GM21528 (cell line): ENCODE results near the gene SAPCD2.
A peak's percentile ranks its signal among the peaks of the same experiment; 100 is the strongest.
"Not testable (repeated sequence)": the region's sequence is repeated elsewhere in the genome, so short reads cannot be mapped to it uniquely, and the experiment has no call there.

Experiments used
- ATAC-seq: cut with Tn5 transposase; IDR thresholded peaks from one replicate; pipeline ENCODE4 v1.9.1; 2021; ENCODE audit warnings: mild to moderate bottlenecking, moderate library complexity; ENCODE audit not compliant: unreplicated experiment, low FRiP score

Gene SAPCD2

DNA sequence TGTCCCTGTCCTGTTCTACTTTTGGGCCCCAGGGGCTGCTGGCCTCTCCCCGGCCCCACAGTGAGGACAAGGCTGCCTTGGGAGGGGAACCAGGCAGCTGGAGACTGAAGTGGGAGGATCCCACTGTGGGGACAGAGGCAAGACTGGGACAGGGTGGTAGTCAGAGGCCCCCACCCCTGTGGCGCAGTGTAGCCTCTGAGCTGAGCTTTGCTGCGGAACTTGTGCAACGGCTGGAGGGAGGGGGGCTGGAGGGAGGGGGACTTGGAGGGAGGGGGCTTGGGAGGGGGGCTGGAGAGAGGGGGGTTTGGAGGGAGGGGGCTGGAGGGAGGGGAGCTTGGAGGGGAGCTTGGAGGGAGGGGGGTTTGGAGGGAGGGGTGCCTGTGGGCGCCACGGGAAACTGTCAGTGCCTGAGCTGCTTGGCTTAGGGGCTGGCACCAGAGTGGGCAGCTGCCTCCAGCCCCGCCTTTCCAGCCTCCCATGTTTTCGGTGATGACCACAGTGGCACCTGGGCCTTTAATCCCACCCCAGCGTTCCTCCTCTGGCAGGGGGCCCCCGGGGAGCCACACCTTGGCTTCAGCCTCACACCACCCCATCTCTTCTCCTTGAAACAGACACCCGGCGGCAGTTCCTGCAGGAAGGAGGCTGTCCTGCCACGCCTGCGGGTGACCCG is 36.2 kb downstream of the SAPCD2 start:
- no peak for ATAC-seq

DNA sequence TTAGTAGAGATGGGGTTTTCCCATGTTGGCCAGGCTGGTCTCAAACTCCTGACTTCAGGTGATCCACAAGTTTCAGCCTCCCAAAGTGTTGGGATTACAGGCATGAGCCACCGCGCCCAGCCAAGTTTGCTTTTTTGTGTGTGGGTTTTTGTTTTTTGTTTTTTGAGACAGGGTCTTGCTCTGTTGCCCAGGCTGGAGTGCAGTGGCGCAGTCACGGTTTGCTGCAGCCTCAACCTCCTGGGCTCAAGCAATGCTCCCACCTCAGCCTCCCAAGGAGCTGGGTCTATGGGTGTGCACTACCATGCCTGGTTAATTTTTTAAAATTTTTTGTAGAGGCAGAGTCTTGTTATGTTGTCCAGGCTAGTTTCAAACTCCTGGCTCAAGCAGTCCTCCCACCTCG is 36.9 kb downstream of the SAPCD2 start:
- not testable (repeated sequence) for ATAC-seq

DNA sequence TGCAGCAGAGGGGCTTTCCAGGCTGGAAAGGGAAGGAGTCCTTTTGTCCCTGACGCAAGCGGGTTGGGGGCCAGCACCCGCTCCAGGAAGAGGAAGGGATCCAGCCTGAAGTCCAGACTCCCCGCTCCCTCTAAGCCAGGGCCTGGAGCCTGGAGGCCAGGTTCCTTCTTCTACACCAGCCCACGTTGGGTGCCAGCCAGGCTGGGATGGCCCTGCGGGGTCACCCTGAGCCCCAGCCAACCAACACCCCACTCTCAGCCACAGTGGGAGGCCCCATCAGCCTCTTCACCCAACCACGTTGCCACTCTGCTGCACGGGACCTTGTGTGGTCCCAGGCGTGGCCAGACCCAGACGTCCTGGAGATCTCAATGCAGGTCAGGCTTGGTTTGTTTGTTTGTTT is 37.5 kb downstream of the SAPCD2 start:
- no peak for ATAC-seq

DNA sequence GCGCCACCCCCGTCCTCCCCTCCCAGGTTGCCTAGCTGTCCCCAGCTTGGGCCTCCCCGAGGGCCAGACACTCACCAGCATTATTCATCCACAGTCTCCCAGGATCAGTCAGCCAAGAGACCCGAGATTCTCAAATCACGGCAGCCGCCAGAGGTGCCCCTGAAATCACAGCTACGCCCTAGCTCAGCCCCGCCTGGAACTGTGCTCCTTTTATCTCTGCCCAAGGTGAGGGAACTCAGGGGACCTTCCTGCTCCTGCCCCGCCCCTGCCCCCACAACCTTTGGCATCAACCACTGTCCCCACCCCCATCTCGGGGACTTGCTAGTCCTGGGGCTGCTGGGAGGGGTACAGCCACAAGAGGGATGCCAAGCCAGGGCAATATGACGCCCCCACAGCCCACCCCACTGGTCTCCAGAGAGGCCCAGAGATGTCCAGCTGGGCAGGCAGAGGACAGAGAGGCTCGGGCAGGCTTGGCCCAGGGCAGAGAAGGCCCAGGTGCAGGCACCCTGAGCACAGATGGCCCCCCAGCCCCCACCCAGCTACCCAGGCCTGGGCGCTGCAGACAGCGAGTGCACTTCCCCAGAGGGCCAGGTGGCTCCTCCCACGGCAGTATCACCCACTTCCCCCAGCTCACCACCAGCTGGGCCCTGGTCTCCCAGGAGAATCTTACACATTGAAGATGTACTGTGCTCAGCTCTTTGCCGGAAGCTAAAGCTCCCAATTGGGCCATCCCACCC is 38.3 kb downstream of the SAPCD2 start, which contains the start of gene FUT7:
FUT7 (minus strand) TSS at position 185 of the 737 bp plus-strand sequence; CDS start at position 88, 97 bp downstream.
- ATAC-seq, result no peak

DNA sequence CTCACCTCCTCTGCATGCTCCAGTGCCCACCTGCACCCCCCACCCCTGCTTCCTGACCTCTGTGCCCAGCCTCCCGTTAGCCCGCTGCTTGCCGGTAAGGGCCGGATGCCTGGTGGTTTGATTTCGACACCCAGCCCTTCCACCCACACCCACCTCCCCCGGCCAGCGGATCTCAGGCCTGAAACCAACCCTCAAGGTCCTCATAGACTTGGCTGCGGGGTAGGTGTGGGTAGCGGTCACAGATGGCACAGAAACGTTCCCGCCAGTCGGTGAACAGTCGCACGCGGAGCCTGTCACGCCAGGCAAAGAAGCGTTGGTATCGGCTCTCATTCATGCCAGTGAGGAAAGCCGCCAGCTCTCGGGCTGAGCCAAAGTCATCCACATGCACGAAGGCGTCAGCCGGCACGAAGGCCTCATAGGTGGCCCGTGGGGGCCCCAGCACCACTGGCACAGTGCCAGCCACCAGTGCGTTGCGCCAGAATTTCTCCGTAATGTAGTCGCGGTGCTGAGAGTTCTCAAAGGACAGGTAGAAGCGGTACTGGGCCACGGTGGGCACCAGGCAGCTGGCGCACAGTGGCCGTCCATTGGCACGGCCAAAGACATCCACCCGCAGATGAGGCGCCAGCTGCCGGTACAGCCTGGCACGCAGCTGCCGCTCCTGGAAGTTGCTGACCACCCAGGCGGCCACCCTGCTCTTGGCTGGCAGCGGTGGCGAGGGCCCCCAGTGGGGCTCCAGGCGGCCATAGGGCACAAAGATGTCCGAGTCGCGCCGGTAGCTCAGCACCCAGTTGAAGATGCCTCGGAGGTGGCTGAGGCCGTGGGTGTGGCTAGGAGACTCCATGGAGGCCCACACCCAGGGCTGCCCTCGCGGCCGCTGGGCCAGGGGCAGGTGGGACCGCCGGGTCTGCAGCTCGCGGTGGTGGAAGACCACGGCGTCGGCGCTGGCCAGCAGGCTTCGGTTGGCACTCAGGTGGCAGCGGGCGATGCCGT is 39.5 kb downstream of the SAPCD2 start:
- ATAC-seq, result no peak

DNA sequence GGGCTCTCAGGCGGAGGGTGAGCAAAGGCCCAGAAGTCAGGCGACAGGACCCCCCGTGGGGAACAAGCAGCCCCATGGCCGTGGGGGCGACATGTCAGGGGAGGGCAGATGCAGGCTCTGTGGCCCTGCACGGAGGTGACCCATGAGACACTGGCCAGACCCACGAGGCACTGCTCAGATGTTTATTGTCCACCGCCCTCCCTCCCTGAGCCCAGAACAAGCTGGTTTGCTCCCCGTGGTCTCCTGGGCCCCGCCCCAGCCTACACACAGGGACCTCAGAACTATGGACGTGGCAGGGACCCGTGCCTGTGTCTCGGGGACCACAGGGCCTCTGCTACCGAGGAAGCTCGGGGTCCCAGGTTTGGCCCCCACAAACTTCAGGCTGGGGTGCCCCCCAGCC is 40.4 kb downstream of the SAPCD2 start:
- ATAC-seq, result no peak

DNA sequence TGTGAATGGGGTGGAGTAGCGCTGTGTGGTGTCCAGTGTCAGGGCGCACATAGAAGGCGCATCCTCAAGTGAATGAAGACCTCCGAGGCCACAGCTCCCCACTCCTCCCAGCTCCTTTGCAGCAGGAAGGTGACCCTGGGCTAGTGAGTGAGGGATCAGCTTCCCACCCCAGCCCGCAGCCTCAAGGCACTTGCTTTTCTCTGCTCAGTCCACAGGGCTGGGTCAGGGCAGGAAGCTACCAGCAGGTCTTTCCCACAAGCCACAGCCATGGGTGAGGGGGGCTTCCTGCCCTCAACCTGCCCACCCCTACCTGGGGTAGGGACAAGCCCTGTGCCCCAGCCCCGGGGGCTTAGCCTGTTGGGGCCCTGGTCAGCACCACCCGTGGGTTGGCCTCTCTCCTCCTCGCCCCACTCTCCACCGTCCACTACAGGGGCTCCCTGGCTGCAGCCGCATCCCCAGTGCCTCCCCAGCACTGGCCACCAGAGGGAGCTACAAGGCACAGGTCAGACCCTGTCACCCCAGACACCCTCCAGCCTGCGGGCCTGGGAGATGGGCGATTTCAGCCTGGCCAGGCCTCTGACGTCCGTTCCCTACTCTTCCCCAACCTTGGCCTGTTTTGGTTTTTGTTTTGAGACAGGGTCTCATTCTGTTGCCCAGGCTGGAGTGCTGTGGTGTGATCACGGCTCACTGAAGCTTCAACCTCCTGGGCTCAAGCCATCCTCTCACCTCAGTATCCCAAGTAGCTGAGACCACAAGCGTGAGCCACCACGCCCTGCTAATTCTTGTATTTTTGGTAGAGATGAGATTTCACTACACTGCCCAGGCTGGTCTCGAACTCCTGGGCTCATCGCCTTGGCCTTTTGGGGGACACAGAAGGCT is 41.1 kb downstream of the SAPCD2 start:
- ATAC-seq, result no peak

DNA sequence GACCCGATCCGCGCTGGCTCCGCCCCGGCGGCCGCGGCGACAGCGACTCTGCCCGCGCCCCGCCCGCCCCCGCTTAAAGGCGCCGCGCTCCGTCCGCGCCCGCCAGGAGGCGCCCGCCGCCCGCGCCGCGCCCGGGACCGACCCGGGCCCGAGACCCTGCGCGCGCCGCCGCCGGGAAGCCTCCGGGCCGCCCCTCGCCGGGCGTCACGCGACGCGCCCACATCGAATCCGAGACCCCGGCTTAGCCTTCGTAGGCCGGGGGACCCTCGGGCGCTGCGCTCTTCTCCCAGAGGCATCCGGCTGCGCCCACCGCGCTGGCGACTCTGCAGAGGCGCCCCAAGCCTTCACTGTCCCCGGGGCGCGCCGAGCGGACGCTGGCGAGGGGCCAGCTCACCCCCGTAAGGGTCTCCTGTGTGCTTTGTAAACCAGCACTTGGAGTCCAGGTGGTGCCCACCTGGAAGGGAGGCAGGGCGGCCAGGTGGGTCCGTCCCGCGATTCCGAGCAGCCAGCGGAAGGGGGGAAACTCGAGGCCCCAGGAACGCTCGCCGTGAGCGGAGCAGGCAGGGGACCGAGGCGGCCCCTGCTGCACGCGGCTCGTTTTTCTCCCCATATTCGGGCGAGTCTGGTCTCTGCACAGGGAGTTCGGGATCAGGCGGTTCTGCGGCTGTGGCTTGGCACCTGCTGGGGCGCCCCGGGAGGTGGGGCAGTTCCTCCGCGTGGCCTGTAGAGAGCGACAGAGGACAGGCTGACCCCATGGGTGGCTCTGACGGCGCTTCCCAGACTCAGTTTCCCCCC is 41.9 kb downstream of the SAPCD2 start:
- ATAC-seq, result peak; percentile 39

DNA sequence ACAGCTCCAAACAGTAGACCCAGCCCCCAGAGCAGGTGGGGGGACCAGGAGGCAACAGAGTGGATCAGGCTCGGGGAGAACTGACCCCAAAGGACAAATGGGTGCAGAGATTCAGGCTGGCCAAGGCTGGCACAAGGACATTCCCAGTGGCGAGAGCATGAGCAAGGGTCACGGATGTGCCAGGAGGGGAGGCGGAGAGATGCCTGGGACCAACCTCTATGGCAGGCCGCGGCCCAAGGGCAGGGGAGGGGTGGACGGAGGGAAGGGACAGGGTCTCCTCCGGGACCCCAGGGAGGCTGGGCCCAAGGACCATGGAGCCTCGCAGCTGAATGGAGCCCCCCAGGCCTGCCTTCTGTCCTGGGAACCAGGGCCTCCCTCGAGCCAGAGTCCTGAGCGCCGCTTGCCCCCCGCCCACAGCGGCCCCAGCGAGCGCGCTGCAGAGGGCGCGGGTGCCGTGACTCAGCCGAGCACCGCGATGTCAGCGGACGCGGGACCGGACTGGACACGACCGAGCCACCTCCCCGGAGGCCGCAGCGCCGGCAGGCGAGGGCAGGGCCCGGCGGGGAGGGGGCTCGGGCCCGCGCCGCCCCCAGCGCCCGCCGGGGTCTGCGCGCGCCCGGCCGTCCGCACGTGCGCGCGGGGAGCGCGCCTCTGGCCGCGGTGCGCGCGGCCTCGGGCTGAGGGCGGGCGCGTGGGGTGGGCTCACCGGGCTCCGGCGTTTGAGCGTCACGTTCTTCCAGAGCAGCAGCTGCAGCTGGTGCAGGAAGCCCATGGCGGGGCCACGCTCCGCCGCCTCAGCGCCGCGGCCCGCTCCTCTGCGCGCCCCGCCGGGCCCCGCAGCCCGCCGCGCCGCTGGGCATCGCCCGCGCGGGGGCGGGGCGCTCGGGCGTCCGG is 42.7 kb downstream of the SAPCD2 start, which contains the start of gene ABCA2:
ABCA2 (minus strand) TSS at position 869 of the 894 bp plus-strand sequence; CDS start at position 772, 97 bp downstream.
- ATAC-seq, result no peak

DNA sequence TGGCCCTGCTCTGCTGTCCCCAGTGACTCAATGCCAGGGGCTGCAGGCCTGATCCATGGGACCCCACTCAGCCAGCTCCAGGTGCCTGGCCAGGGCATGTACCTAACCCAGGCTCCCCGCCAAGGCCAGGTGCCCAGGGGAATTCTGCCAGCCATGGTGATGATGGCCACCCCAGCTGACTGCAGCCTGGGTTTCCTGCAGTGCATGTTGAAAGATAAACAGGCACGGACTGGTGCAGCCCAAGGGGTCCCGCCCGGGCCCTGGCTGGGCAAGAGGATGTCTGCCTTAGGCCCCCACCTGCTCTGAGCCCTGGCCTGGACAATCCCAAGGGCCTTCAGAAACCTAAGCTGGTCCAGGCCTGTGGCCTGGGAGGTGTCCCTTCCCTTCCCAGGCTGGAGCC is 43.5 kb downstream of the SAPCD2 start:
- ATAC-seq, result no peak

DNA sequence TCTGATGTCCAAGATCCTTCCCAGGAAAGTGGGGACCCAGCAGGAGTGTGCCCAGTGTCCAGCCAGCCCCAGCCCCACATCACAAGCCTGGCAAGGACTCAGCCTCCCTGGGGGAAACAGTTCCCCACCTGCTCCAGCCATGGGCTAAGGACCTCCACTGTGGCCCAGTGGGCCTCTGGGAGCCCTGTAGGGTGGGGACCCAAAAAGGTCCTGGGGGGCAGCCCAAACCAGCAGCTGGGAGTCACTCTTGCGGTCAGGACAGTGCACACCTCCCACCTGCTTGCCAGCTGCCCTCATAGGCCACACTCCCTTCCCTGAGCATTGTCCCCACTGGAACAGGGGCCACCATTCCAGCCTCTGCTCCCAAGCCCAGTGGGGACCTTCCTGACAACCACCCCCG is 44.0 kb downstream of the SAPCD2 start:
- no peak for ATAC-seq

DNA sequence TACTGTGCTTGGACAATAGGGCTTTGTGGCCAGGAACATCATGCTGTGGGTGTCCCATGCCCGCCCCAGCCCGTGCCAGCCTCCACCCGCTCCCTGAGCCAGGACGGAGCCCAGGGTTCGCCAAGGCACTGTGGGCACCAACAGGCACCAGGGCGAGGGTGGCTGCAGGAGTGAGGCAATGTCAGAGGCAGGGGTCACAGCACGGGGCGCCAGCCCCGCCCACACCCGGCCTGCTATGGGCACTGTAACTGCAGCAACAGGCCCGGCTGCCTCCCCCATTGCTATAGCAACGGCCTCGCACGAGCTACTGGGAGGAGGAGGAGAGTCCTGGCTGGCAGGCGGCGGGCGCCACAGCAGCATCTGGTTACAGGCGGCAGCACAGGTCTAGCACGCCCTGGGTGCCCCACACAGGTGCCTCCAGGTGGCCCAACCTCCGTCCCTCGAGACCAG is 44.8 kb downstream of the SAPCD2 start:
- ATAC-seq, result no peak

DNA sequence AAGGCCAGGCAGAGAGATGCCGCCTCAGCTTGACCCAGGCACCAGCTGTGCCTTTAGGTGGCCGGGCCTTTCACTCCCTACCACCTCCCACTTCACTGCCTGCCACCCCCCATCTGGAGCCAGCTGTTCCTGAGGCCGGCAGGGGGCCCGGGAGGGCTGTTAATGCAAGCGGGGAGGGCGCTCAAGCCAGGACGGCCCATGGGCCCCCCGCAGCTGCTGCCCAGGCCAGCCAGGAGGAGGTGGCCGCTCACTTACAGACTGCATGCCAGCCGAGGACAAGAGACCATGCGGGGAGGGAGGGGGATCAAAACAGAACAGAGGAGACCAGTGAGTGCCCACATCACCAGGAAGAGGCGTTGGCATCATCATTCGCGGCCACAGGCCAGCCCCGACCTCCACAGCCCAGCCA is 46.8 kb downstream of the SAPCD2 start:
- no peak for ATAC-seq

DNA sequence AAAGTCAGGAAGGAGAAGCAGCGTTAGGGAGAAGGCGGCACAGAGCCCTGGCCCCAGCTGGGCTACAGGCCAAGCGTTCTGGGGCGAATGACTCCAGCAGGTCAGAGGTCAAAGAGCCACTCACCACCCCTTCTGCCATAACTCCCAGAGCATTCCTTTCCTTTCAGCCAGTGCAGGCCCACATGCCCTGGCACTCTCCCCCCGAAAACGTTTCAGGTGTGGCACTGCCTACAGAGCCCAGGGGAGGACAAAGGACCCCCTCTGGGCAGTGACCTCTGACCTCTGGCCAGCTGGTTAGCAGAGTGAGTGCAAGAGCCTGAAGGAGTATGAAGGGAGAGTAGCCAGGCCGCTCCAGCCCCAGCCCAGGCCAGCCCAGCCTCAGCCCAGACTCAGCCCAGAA is 47.2 kb downstream of the SAPCD2 start:
- no peak for ATAC-seq

DNA sequence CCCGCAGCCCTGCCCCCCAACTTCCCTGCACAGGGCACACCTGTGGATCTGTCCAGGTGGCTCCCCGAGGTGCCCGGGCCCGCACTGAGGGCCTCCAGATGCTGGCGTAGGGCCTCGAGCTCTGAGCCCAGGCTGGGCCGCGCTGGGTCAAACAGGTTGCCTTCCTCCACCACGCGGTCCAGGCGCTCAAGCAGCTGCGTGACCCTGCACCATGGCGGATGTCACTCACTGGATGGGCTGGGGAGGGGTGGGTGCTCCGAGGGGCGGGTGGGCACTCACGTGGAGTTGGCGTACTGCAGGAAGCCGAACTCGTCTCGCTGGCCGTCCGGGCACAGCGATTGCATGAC is 47.7 kb downstream of the SAPCD2 start:
- no peak for ATAC-seq

DNA sequence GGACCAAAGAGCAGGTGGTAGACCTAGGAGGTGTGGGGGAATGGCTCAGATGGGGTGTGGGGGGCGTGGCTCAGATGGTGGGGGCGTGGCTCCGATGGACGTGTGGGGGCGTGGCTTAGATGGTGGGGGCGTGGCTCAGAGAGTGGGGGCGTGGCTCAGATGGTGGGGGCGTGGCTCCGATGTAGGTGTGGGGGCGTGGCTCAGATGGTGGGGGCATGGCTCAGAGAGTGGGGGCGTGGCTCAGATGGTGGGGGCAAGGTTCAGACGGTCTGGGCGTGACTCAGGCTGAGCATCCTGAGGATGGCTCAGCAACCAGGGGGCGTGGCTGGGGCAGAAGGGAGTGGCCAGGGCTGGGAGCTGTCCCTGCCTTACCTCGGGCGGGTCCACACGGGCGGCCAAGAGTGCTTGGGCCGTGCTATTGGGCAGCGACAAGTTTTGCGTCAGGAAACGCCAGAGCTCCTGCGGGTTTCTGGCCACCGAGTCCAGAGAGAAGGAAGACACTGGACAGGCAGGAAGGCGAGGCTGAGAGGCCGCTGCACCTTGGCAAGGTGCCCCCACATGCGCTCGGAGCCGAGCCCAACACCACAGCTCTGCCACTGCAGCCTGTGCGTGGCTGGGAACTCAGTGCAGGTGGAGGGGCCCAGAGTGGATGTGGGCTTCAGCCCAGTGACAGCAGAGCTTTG is 48.2 kb downstream of the SAPCD2 start:
- no peak for ATAC-seq

DNA sequence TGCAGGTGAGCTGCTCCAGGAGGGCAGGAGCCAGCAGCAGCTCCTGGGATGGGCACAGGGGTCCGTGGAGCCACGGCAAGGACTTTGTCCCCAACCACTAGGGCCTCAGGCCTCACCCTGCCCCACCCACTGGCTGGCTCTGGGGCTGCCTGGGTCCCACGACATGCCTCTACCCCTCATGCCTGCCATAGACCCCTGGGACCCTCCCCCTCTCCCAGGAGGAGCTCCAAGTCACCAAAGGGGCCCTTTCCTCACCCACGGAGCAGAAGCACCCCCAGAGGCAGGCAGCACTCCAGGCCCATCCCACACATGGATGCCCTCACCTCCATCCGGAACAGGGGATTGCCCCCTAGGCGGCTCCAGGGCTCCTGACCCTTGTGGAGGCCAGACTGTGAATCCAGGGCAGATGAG is 48.8 kb downstream of the SAPCD2 start:
- no peak for ATAC-seq
